RWPE1 (cell line): ENCODE measurements around the gene GRSF1.

Experiments used
- CTCF ChIA-PET: fragments of 350-600 bp; sonication (Branson Sonifier 250); formaldehyde crosslinking; extraction: SDS; loops from one replicate; lab custom pipeline; 2021; lab: Yijun Ruan, JAX
- POLR2A ChIA-PET: fragments of 400-600 bp; formaldehyde crosslinking; extraction: SDS; loops from one replicate; lab custom pipeline; 2020; ENCODE audit warnings: antibody characterized with exemption; ENCODE audit not compliant: low non-redundant PET; lab: Yijun Ruan, JAX
- DNase-seq: peaks from one replicate; pipeline ENCODE4 v3.0.0; 2012; ENCODE audit warnings: low spot score
- H3K27ac ChIP-seq: fragments of 450-650 bp; 2 replicates; pipeline ENCODE4 v1.5.1; 2017
- TF ChIP-seq, protein P1 (sequence below): fragments of 450-650 bp; conservative IDR thresholded peaks from 2 replicates; pipeline ENCODE4 v1.5.1; 2017; ENCODE audit warnings: low read depth, mild to moderate bottlenecking

The GRSF1 gene

DNA sequence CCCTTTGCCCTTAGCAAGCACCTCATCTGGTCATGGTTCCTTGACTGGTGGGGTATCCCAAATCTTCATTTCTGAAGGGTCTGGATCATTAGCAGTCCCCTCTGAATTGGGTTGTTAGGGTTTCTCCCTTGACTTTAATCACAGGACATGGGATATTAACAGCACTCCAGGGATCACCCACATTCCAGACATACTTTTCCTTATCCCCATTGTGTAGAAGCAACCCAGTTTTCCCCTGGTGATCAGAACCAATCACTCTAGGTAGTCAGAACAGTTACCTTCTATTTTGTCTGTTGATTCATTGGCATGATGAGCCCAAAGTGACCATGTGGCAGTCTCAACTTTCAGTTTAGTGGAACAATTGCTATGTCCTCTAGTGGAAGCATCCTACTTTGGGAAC, 29.1 kb upstream of the GRSF1 start:
- no peak for DNase-seq
- TF ChIP-seq, protein P1, sequence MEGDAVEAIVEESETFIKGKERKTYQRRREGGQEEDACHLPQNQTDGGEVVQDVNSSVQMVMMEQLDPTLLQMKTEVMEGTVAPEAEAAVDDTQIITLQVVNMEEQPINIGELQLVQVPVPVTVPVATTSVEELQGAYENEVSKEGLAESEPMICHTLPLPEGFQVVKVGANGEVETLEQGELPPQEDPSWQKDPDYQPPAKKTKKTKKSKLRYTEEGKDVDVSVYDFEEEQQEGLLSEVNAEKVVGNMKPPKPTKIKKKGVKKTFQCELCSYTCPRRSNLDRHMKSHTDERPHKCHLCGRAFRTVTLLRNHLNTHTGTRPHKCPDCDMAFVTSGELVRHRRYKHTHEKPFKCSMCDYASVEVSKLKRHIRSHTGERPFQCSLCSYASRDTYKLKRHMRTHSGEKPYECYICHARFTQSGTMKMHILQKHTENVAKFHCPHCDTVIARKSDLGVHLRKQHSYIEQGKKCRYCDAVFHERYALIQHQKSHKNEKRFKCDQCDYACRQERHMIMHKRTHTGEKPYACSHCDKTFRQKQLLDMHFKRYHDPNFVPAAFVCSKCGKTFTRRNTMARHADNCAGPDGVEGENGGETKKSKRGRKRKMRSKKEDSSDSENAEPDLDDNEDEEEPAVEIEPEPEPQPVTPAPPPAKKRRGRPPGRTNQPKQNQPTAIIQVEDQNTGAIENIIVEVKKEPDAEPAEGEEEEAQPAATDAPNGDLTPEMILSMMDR = no peak
- ChIA-PET POLR2A (no interaction called here), CTCF (interaction anchor here (0.7 kb wide), 1 partner anchor 661 kb away, joined by 4 read pairs; no protein-coding TSS in a partner anchor)
- H3K27ac ChIP-seq = no peak overlapping the region

DNA sequence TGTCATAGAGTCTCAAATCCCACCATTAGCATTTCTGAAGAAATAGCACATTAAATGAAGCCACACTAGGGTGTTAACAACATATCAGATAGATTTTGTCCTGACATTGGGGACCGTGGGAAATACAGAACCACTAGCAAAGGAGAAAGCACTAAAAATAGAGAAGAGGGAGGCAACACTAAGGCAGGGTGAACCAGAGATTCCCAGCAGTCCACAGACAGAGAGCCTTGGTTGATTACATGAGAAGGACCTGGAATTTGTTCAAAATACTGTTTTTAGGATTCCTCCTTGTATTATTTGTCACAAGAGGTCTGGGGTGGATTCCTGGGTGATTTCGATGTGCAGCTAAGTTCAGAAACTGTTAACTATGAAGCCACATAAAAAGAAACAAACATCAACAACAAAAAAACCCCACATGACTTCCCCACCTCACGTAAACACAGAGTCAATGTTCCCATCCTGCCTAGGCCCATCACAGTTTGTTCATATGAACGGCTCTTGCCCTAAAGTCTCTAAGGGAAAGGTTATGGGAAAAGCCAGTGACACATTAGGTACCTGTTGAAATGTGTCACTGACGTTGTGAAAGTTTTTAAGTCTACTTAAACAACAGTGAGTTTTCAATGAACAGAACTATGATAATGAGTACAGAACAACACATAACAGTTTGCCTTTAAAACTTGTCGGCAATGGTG, 23.6 kb upstream of the GRSF1 start:
- no peak for DNase-seq
- POLR2A ChIA-PET = no interaction called here
- H3K27ac ChIP-seq = no peak overlapping the region
- CTCF ChIA-PET = no interaction called here
- TF ChIP-seq, protein P1 = no peak

DNA sequence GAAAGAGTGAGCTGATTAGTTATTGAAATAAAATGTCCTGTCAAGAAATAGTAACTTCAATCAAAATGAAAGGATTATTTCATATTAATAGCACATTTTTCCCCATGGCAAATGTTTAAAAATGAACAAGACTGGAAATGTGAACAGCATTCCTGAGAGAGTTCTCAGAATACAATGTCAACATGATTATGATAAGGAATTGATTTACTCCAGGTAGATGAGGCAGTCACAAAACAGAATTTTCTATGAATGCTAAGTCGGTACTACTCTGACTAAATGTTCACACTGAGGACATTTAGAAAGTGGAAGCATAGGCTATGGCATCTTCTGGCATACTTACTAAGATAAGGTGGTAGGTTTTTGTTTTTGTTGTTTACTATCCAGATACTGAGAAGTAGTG, 19.4 kb upstream of the GRSF1 start:
- TF ChIP-seq, protein P1 = no peak

DNA sequence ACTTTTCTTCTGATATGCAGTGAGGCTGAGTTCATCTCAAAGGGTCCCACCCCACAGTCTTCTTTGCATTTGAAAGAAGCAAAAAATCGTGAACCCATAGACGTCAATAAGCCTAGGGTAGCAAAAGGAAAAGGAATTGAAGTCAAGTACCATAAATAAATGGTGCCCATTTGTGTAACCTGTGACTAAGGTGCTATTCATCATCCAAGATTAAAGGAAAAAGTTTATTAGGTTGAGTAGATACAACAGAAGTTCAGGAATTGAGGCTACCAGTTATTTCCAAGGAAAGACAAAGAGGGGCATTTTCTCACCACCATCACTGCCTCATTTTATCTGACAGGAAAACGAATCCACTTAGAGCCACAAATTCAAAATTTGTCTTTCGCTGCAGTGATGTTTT, 18.8 kb upstream of the GRSF1 start:
- POLR2A ChIA-PET = no interaction called here
- no peak overlapping the region for H3K27ac ChIP-seq
- TF ChIP-seq, protein P1 = no peak
- CTCF ChIA-PET = interaction anchor here (0.8 kb wide), 1 partner anchor 11 kb away, joined by 3 read pairs; no protein-coding TSS in a partner anchor
- DNase-seq = no peak

More for the DNA sequence above, 19.4 kb upstream of the GRSF1 start:
- ChIA-PET CTCF (interaction anchor here (0.8 kb wide), 1 partner anchor 12 kb away, joined by 3 read pairs; no protein-coding TSS in a partner anchor), POLR2A (no interaction called here)
- no peak overlapping the region for H3K27ac ChIP-seq
- DNase-seq = no peak

DNA sequence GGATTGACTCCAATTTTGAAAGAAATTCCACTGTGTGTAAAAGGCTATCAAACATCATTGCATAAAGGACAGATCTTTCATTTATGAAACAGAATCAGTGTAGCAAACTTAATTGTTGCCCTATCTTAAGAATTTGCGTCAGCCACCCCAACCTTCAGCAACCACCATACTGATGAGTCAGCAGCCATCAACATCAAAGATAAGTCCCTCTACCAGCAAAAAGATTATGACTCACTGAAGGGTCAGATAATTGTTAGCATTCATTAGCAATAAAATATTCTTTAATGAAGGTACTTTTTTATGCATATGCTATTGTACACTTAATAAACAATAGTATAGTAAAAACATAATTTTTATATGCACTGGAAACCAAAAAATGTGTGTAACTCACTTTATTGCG, 15.8 kb upstream of the GRSF1 start:
- TF ChIP-seq, protein P1 = no peak
- no peak overlapping the region for H3K27ac ChIP-seq
- CTCF ChIA-PET = no interaction called here
- POLR2A ChIA-PET = no interaction called here
- no peak for DNase-seq

DNA sequence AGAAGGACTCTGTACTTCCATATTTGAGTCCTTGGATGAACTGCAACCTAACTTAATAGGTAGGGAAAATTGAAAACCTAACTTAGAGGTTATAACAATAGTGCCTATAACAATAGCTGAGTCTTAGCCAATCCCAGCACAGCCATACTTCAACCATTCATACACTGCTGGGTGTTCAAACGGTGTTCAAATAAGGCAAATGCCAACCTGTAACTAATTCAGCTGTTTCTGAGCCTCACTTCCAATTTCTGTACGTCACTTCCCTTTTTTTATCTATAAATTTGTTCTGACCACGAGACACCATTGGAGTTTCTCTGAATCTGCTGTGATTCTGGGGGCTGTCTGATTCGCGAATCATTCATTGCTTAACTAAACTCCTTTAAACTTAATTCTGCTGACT, 9.6 kb upstream of the GRSF1 start:
- H3K27ac ChIP-seq = no peak overlapping the region
- no peak for DNase-seq
- ChIA-PET POLR2A (no interaction called here), CTCF (no interaction called here)
- TF ChIP-seq, protein P1 = no peak
